Measurements from ENCODE around the gene BCL2.

BCL2 gene

DNA sequence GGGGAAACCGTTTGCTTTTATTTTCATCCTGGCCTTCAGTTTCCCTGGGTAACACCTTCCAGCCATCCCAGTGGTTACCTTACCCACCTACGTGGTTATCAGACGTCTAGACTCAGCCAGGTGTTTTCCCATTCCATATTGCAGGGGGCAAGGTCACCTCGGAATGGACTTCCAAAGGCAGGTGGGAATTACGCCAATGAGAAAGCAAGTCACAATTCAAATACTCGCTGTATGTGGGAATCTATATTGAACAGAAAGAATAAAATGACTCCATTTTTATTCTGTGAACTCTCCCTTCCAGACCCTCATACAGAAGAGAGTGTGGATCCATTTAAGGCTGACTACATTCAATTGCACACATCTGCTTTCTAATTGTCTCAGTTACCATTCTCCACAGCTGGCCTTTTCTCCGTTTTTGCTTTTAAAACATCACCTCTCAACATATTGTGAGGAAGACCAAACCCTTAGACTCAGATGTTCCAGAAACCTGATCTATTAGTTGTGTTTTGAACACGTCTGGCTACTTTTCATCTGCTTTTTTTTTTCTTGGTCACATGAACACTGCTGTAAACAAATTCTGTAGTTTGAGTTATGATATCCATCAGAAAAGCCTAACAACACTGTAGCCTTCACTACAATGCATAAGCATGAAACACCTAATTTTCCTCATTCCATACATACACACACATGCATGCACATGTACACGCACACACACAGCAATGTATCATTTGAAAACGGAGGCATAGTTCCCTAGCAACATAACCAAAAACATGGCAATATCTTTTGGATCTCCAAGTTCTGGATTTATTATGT lies 59.8 kb downstream of the BCL2 start:
- no peaks in the 10 kb centered on the region for H3K27me3 ChIP-seq (ENCODE audit: control insufficient read depth, insufficient read depth, low read length, poor library complexity, severe bottlenecking)
- H3K36me3 ChIP-seq (ENCODE audit: control insufficient read depth, insufficient read depth, low read length): no peaks in the 10 kb centered on the region
- no peak overlapping the region for H3K27ac ChIP-seq (ENCODE audit: insufficient read depth, low read depth, low read length, poor library complexity, severe bottlenecking)
- no peaks in the 10 kb centered on the region for H3K4me1 ChIP-seq (ENCODE audit: control insufficient read depth, insufficient read depth, low read length)
- no peak overlapping the region for H3K4me3 ChIP-seq (ENCODE audit: insufficient read depth, low read depth, low read length)
- WGBS, 2 experiments: 93 to 95% methylated on average over 10 of the region's 10 CpGs
- peaks cover 2% of the 10 kb centered on the region for H3K9me3 ChIP-seq (ENCODE audit: control insufficient read depth, low read length)

DNA sequence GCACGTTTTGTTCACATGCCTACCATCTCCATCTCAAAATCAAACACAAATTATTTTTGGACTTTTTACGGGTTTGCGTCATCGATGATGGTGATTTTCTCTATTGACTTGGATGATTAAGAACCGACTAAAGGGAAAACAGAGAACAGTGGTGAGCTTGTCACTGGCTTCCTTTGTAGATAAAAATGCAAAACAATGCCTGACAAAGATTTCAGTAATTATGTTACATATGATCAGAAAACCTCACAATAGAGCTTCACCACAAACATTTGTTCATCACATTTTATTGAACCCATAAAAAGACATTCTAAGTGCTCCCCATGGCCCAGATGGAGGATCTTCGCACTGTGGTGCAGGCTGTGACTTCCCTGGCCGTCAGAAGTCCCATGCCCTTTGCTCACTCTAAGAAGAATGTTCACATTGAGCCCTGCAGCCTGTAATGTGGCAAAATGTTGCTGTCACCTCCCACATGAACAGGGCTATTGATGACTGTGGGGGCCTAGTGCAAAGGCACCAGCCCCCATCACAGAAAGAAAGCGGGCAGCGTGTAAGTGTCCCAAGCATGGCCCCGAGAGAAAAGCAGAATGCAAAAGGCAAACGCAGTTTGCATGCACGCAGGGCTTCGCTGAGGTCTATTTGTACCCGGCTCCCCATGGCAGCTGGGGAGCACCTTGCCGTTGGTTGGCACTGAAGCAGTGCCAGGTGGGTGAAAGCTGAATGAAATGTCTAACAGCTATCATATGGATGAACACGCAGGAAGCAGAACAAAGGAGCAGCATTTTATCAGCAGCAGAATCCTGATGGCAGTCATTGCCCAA lies 60.6 kb downstream of the BCL2 start:
- Histone ChIP-seq H3K4me3 (ENCODE audit: insufficient read depth, low read depth, low read length) (no peak overlapping the region), H3K27ac (ENCODE audit: insufficient read depth, low read depth, low read length, poor library complexity, severe bottlenecking) (no peak overlapping the region), H3K9me3 (ENCODE audit: control insufficient read depth, low read length) (peaks cover 2% of the 10 kb centered on the region), H3K4me1 (ENCODE audit: control insufficient read depth, insufficient read depth, low read length) (no peaks in the 10 kb centered on the region), H3K27me3 (ENCODE audit: control insufficient read depth, insufficient read depth, low read length, poor library complexity, severe bottlenecking) (no peaks in the 10 kb centered on the region), H3K36me3 (ENCODE audit: control insufficient read depth, insufficient read depth, low read length) (no peaks in the 10 kb centered on the region)
- WGBS, 2 experiments: 94 to 95% methylated on average over 16 of the region's 16 CpGs

DNA sequence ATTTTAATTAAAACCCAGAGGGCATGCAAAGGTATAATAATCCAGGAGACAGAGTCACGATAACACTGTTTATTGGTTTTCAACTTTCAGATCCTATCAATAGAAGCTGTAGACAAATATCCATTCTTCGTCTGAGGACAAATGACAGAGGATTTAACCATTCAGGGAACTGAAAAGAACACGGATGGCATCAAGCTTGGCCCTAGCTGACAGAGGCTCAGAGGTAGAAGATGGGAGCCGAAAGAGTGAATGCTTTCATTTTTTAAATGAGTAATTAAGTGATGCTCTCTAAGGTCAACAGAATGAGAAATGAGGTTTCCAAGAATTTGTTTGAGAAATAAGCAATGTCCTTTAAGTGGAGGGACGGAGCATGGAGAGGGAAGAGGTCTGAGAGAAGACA lies 62.1 kb downstream of the BCL2 start:
- no peaks in the 10 kb centered on the region for H3K27me3 ChIP-seq (ENCODE audit: control insufficient read depth, insufficient read depth, low read length, poor library complexity, severe bottlenecking)

DNA sequence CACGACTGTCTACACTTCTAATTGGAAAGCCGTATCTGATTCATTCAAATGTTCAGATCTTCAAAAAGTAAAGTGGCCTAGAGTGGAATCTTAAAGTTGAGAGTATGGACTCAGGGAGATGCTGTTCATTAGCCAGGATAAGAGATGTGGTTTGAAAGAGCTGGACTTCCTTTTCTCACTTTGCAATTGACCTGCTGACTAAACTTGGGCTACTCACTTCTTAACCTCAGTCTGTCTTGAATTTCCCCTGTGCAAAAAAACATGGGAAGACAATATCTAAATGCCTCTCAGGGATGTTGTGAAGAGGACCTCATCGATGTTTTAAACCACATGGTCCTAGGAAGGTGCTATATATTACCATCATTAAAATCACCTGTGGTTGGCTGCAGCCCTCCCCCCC lies 64.1 kb downstream of the BCL2 start:
- H3K27ac ChIP-seq (ENCODE audit: insufficient read depth, low read depth, low read length, poor library complexity, severe bottlenecking): no peak overlapping the region
- no peaks in the 10 kb centered on the region for H3K9me3 ChIP-seq (ENCODE audit: control insufficient read depth, low read length)
- H3K27me3 ChIP-seq (ENCODE audit: control insufficient read depth, insufficient read depth, low read length, poor library complexity, severe bottlenecking): no peaks in the 10 kb centered on the region
- no peak overlapping the region for H3K4me3 ChIP-seq (ENCODE audit: insufficient read depth, low read depth, low read length)
- no peaks in the 10 kb centered on the region for H3K4me1 ChIP-seq (ENCODE audit: control insufficient read depth, insufficient read depth, low read length)
- WGBS, 2 experiments: 95 to 97% methylated on average over 3 of the region's 3 CpGs
- no peaks in the 10 kb centered on the region for H3K36me3 ChIP-seq (ENCODE audit: control insufficient read depth, insufficient read depth, low read length)

More for the DNA sequence above, 62.1 kb downstream of the BCL2 start:
- H3K27ac ChIP-seq (ENCODE audit: insufficient read depth, low read depth, low read length, poor library complexity, severe bottlenecking): no peak overlapping the region
- no peaks in the 10 kb centered on the region for H3K4me1 ChIP-seq (ENCODE audit: control insufficient read depth, insufficient read depth, low read length)
- 91 to 93% methylated on average over 5 of the region's 5 CpGs for WGBS, 2 experiments
- H3K4me3 ChIP-seq (ENCODE audit: insufficient read depth, low read depth, low read length): no peak overlapping the region
- H3K9me3 ChIP-seq (ENCODE audit: control insufficient read depth, low read length): peaks cover 2% of the 10 kb centered on the region
- H3K36me3 ChIP-seq (ENCODE audit: control insufficient read depth, insufficient read depth, low read length): no peaks in the 10 kb centered on the region

DNA sequence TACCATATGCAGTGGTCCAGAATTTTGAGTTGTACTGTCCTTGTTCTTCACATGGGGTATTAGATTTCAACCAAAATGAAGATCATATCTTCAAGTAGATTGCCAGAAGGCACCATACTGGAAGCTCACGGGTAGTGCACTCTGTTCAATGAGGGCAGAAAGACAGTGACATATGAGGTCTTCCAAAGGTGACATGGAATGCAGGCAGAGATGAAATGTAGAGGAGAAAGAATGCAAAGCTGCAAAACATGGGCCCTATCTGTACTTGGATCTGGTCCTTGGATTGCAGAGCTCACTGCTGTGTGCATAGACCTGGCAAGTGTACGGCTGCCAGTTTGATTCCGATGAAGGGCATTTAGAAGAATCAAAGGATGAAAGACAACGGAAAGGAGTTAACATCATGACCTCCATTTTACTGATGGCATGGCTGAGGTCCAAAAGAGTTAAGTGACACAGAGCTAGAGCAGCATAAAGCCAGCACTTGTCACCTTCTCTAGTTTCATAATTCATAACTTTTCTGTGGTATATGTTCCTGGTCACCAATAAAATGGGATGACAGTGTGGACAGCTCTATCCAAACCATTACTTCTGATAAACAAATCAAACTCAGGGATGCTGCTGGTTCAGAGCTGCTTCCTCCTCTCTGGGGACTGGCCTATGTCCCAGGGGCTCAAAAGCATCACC lies 64.7 kb downstream of the BCL2 start:
- Histone ChIP-seq H3K9me3 (ENCODE audit: control insufficient read depth, low read length) (no peaks in the 10 kb centered on the region), H3K27me3 (ENCODE audit: control insufficient read depth, insufficient read depth, low read length, poor library complexity, severe bottlenecking) (no peaks in the 10 kb centered on the region), H3K4me3 (ENCODE audit: insufficient read depth, low read depth, low read length) (no peak overlapping the region), H3K36me3 (ENCODE audit: control insufficient read depth, insufficient read depth, low read length) (no peaks in the 10 kb centered on the region), H3K27ac (ENCODE audit: insufficient read depth, low read depth, low read length, poor library complexity, severe bottlenecking) (no peak overlapping the region), H3K4me1 (ENCODE audit: control insufficient read depth, insufficient read depth, low read length) (no peaks in the 10 kb centered on the region)
- 85 to 86% methylated on average over 4 of the region's 4 CpGs for WGBS, 2 experiments

DNA sequence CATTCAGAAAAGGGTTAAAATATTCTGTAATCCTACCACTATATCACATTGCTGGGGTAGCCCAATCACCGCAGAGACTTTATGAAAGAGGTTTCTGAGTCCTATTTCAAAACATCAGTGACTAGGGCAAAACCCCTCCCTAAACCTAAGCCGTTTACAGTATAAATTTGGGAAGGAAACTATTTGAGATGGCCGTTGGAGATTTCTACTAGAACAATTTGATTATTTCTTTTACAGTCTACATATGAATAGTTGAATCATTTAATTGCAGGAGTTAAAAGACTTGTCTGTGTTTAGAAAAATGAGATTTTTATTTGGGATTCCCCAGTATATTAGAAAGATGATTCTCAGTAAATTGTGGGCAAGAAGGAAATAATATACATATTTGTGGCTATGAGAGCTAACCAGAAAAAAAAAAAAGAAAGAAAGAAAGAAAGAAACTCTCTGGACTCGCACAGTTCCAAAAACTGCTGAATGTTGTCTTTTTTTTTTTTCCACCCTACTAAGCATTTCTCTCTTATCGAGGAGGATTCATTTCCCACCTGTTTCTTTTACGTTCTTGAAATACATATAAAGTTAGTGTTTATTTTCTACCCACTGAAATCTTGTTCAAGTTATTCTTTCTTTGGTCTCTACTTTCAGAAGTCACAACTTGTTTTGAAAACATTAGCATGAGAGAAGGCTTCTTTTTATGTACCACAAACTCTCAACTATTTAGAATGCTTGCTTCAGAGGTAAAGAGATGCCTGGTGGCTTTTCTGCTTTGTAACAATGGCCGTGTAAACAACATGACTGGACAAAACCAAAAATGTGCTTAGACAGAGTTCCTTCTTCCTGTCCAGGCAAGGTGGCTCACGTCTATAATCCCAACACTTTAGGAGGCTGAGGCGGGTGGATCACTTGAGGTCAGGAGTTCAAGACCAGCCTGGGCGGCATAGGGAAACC lies 65.9 kb downstream of the BCL2 start:
- H3K9me3 ChIP-seq (ENCODE audit: control insufficient read depth, low read length): no peaks in the 10 kb centered on the region

DNA sequence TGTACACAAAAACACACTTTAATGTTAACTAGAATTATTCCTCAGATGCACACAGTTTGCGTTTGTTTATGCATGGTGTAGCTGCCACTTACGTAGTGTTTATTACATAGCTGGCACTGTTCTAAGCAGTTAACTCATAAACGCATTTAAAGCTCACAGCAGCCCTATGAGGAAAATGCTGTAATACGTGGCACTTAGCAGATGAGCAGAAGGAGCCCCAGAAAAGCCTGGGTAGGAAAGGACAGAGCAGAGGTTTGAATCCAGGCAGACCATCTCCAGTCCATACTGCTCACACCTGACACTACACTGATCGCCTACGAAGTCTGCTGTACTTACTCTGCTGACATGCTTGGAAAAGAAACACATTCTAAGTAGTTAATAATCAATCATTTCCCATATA lies 66.6 kb downstream of the BCL2 start:
- Histone ChIP-seq H3K36me3 (ENCODE audit: control insufficient read depth, insufficient read depth, low read length) (no peaks in the 10 kb centered on the region), H3K27ac (ENCODE audit: insufficient read depth, low read depth, low read length, poor library complexity, severe bottlenecking) (no peak overlapping the region), H3K9me3 (ENCODE audit: control insufficient read depth, low read length) (no peaks in the 10 kb centered on the region), H3K4me1 (ENCODE audit: control insufficient read depth, insufficient read depth, low read length) (no peaks in the 10 kb centered on the region), H3K27me3 (ENCODE audit: control insufficient read depth, insufficient read depth, low read length, poor library complexity, severe bottlenecking) (no peaks in the 10 kb centered on the region), H3K4me3 (ENCODE audit: insufficient read depth, low read depth, low read length) (no peak overlapping the region)
- 93 to 98% methylated on average over 4 to 6 of the region's 6 CpGs for WGBS, 2 experiments

More for the DNA sequence above, 65.9 kb downstream of the BCL2 start:
- Histone ChIP-seq H3K27ac (ENCODE audit: insufficient read depth, low read depth, low read length, poor library complexity, severe bottlenecking) (no peak overlapping the region), H3K4me1 (ENCODE audit: control insufficient read depth, insufficient read depth, low read length) (no peaks in the 10 kb centered on the region), H3K36me3 (ENCODE audit: control insufficient read depth, insufficient read depth, low read length) (no peaks in the 10 kb centered on the region), H3K4me3 (ENCODE audit: insufficient read depth, low read depth, low read length) (no peak overlapping the region), H3K27me3 (ENCODE audit: control insufficient read depth, insufficient read depth, low read length, poor library complexity, severe bottlenecking) (no peaks in the 10 kb centered on the region)
- WGBS, 2 experiments: 89% methylated on average over 5 to 7 of the region's 10 CpGs

DNA sequence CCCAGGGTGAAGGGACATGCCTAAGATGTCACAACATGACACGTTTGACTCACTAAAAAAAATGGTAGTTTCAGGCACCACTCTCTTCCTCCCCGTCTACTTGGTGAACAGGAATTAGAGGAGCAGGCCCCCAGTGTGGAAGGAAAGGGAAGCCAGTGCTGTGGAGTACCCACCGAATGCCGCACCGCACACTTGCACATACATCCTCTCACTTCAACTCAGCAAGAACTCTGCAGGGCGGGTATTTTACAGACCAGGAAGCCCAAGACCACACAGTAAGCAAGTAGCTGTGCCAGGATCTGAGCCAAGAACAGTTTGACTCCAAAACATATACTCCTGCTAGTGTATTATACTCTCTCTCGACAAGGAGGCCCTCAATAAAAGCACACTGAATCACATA lies 69.8 kb downstream of the BCL2 start:
- Histone ChIP-seq H3K4me3 (ENCODE audit: insufficient read depth, low read depth, low read length) (no peak overlapping the region), H3K36me3 (ENCODE audit: control insufficient read depth, insufficient read depth, low read length) (no peaks in the 10 kb centered on the region), H3K4me1 (ENCODE audit: control insufficient read depth, insufficient read depth, low read length) (no peaks in the 10 kb centered on the region), H3K27ac (ENCODE audit: insufficient read depth, low read depth, low read length, poor library complexity, severe bottlenecking) (no peak overlapping the region), H3K9me3 (ENCODE audit: control insufficient read depth, low read length) (no peaks in the 10 kb centered on the region), H3K27me3 (ENCODE audit: control insufficient read depth, insufficient read depth, low read length, poor library complexity, severe bottlenecking) (no peaks in the 10 kb centered on the region)
- 86 to 90% methylated on average over 7 of the region's 7 CpGs for WGBS, 2 experiments

DNA sequence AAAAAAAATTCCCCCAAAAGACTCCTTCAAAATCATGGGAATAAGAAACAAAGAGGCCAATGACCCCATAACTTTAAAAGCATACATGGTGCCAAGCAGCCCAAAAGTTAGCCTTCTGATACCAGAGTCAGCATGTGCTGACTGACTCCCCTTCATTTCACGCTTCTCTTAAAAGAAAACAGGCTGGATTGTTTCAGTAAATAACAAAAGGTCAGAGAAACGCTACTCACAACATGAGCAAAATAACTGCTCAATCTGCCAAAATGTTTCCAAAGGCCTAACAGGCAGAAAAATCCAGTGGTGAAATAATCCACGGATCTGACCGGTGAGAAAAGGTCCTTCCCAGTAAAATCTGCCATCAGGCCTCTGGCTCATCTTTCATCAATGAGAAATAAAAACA lies 71.6 kb downstream of the BCL2 start:
- Histone ChIP-seq H3K4me1 (ENCODE audit: control insufficient read depth, insufficient read depth, low read length) (no peaks in the 10 kb centered on the region), H3K27me3 (ENCODE audit: control insufficient read depth, insufficient read depth, low read length, poor library complexity, severe bottlenecking) (no peaks in the 10 kb centered on the region), H3K9me3 (ENCODE audit: control insufficient read depth, low read length) (no peaks in the 10 kb centered on the region), H3K4me3 (ENCODE audit: insufficient read depth, low read depth, low read length) (no peak overlapping the region), H3K27ac (ENCODE audit: insufficient read depth, low read depth, low read length, poor library complexity, severe bottlenecking) (no peak overlapping the region), H3K36me3 (ENCODE audit: control insufficient read depth, insufficient read depth, low read length) (no peaks in the 10 kb centered on the region)
- 83 to 91% methylated on average over 4 of the region's 4 CpGs for WGBS, 2 experiments
